HG03565 (cell line): ENCODE measurements around the gene COX6A1.

Experiments used
- ATAC-seq: cut with Tn5 transposase; IDR thresholded peaks from one replicate; pipeline ENCODE4 v1.9.1; 2021; ENCODE audit warnings: mild to moderate bottlenecking, moderate library complexity; ENCODE audit not compliant: unreplicated experiment

The COX6A1 gene

GRCh38 chr12:120490325-120490724 lies 52.4 kb downstream of the COX6A1 start:
- no peak for ATAC-seq
